GM12874 (cell line): Measurements from ENCODE around the gene MUC2.

Source experiments
- TF ChIP-seq, protein P1 (sequence below): IDR thresholded peaks from 2 replicates; pipeline ENCODE4 v1.5.1; 2011; ENCODE audit warnings: low read depth, mild to moderate bottlenecking, control low read depth, low read length, moderate library complexity; ENCODE audit not compliant: insufficient read depth

MUC2 gene

DNA sequence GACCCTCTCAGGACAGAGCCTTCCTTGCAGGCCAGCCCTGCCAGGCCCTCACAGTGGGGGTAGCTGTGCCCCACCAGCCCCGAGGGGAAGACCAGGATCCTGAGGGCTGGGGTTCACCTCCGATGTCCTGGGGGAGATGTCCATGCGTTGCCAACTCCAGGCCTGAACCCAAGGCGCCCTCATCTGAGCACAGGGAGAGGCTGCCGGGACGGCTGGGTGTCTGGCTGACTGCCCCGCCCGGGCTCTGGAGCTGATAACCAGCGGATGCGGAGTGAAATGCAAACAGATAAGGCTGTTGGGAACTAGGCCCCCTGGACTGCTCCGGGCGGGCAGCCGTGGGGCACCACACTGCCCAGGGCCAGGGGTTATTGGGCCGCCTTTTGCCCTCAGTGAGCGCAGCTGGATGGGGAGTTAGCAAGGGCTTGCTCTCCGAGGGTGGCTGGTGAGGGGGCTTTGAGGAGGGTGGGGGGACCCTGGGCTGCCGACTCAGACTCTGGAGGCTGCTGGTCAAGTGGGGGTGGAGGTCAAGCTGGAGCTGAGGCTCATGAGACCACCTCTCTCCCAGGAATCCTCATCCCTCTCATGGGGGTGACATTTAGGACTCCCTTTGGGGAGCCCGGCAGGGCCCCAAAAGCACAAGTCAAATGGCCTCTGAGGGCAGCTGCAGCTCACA is 32.6 kb upstream of the MUC2 start:
- TF ChIP-seq, protein P1, sequence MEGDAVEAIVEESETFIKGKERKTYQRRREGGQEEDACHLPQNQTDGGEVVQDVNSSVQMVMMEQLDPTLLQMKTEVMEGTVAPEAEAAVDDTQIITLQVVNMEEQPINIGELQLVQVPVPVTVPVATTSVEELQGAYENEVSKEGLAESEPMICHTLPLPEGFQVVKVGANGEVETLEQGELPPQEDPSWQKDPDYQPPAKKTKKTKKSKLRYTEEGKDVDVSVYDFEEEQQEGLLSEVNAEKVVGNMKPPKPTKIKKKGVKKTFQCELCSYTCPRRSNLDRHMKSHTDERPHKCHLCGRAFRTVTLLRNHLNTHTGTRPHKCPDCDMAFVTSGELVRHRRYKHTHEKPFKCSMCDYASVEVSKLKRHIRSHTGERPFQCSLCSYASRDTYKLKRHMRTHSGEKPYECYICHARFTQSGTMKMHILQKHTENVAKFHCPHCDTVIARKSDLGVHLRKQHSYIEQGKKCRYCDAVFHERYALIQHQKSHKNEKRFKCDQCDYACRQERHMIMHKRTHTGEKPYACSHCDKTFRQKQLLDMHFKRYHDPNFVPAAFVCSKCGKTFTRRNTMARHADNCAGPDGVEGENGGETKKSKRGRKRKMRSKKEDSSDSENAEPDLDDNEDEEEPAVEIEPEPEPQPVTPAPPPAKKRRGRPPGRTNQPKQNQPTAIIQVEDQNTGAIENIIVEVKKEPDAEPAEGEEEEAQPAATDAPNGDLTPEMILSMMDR: no peak

DNA sequence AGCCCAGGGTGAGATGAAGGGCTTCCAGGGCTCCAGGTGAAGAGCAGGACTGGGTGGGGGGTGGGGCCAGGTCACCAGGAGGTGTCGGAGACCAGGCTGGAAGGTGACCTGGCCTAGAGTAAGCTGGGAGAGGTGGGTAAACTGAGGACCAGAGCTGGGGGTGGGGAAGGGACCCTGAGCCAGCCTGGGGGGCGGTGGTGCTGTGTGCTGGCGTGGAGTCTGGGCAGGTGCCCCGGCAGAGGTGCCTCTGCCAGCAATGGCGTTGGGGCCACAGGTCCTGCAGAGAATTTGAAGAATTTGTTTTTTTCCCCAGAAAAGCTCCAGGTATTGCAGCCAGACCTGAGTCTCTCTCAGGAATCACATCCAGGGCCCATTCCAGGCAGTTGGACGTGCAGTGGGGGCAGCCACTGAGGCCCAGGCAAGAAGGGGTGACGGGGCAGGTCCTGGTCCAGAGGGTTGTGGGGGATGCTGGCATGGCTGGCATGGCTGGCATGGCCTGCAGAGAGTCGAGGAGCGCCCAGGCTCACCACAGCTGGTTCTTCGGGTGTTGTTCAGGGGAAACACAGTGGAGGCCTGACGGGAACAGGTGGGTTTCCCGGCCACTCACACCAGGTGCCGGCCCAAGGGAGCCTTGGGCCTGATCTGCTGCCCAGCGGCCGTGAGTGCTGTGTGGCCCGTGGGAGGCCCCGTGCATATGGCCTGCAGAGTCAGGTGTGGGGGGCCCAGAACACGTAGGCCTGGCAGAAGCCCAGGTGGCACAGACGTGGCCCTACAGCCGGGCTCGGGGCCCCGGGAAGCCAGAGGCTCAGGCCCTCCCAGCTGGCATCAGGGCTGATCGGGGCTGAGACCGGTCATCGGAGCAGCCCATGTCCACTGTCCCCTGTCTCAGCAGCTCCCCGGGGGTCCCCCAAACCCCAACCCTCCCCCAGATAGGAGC is 31.8 kb upstream of the MUC2 start:
- TF ChIP-seq, protein P1: no peak

DNA sequence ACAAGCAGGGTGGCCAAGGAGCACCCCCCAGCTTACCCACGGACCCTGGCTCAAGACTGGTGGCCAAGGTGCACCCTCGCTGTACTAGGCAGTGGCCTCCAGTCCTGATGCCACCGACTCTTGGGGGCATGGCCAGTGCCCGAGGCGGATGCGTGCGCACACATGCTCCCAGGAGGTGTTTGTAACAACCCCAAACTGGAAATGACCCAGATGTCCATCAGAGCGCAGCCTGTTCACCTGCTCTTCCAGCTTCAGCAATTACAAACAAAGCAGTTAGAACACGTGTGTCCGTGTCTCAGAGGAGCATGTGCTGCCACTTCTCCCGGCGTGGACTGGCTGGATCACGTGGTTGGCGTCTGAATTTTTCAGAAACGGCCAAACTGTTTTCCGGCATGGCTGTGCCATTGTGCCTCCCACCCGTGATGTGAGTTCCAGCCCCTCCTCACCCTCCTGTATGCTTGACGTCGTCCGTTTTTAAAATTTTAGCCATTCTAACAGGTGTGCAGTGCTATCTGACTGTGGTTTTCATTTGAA is 31.0 kb upstream of the MUC2 start:
- TF ChIP-seq, protein P1: no peak

GRCh38 chr11:1044160-1044559 is 30.5 kb upstream of the MUC2 start:
- TF ChIP-seq, protein P1: no peak

GRCh38 chr11:1047595-1048156 is 27.0 kb upstream of the MUC2 start:
- TF ChIP-seq, protein P1: no peak

GRCh38 chr11:1048375-1049070 is 26.2 kb upstream of the MUC2 start:
- TF ChIP-seq, protein P1: no peak
